Activated T-cell treated with anti-CD3 and anti-CD28 coated beads for 48 hours (primary cell): Measurements from ENCODE around the gene ELOVL4.

Experiments
- DNase-seq: peaks from one replicate; pipeline ENCODE4 v3.0.0-alpha.2; 2020; ENCODE audit warnings: low read depth

Gene ELOVL4

DNA sequence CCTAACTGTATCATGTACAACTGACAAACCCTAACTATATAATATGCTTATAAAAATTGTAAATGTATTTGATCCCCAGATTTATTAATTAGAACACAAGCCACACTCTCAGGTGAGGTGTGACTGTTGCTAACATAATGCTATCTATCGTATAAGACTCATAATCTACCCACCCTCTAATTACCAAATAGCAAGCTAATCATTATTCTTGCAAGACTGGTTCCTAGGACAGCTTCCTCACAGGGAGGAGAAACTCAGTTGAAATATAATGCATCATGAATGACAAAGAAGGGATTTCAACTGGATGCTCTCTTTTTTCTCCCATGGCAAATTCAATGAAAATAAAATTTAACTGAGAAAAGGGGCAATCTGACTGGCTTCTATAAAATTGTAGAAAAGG lies 35.4 kb downstream of the ELOVL4 start:
- no peak for DNase-seq

DNA sequence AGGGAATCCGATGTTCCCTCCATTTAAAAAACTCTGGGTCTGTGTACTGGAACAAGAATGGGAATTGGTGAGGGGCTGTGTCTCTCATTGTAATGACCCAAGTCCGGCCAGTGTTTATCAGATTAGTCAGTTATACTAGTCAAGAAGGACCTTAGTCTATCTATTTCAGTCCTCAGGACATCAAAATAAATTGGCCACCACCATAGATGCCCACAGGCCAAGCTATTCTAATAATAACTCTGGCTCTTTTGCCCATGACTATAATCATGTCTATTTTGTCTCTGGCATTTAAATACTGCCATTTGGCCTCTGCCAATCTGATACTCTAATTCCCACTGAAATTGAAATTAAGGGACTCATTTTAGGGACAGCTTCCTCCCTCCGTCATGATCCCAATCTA lies 37.8 kb downstream of the ELOVL4 start:
- no peak for DNase-seq

DNA sequence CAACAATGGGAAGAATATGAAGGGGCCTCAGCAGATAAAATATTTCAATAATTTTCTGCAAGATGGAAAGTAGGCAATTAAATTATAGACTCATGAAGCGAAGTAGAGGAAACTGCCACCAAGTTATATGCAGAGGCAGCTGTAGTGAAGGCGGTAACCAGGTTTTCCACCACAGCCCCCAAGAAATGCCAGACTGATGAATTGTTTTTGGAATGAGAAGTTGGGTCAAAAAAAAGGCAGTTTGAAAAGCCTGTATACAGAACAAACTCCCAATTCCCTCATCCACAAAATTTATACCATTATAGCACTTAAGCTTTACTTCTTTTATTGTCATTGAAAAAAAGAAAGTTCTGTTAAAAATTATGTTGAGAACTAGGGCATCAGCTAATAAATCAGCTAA lies 45.3 kb downstream of the ELOVL4 start:
- DNase-seq: no peak

DNA sequence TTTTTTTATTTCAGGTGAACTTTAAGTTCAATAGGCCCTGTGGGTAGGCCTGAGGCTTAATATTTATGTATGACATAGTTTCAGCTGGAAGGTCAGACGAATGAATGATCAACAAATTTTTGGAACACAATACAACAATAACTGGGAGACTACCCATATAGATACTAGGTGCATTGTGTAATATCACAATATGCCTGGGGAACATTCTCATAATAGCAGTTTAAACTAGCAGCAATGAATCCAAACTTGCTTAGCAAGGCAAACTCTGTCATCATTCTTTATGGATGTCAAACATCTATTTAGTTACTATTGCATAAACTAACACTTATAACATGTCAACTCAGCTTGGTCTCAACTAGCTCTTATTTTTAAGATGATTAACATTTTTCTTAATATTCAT lies 49.3 kb downstream of the ELOVL4 start:
- no peak for DNase-seq

DNA sequence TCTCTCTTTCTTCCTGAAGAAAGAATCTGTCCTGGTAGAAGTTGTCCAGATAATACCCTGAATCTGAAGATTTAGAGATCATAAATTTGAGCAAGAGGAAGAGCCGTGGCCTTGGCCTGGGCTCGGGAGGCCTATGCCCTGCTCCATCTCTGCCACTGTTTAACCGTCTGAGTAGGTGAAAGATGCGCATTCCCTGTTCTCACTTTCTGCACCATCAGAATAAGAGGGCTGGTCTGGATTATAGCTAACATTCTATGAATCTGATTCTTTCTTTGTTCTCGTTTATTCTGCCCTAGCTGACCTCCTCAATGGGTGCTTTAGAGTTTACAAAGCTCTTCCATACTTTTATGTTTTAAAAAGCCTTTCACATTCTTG lies 51.3 kb downstream of the ELOVL4 start:
- no peak for DNase-seq

- DNase-seq: no peak
Observed at GRCh38 chr6:79895382-79896074, 51.8 kb downstream of the ELOVL4 start.

DNA sequence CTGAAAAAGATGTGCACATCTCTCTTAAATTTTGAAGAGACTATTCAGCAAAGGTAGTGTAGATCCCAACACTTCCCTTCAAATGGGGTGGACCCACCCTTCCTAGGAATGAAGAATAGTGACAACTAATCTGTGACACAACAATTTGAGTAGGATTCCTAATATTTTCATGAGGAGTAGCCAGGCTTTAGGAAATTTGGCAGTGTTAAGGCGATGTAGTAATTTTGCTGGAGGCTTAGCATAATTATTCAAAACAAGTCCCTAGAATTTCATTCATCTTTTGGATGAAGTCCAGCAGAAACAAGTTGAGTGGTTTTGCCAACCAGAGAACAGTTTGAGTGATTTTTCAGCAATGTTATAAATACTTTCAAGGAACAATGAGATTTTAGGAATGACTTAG lies 52.4 kb downstream of the ELOVL4 start:
- no peak for DNase-seq

GRCh38 chr6:79888587-79888986 lies 58.8 kb downstream of the ELOVL4 start:
- no peak for DNase-seq

DNA sequence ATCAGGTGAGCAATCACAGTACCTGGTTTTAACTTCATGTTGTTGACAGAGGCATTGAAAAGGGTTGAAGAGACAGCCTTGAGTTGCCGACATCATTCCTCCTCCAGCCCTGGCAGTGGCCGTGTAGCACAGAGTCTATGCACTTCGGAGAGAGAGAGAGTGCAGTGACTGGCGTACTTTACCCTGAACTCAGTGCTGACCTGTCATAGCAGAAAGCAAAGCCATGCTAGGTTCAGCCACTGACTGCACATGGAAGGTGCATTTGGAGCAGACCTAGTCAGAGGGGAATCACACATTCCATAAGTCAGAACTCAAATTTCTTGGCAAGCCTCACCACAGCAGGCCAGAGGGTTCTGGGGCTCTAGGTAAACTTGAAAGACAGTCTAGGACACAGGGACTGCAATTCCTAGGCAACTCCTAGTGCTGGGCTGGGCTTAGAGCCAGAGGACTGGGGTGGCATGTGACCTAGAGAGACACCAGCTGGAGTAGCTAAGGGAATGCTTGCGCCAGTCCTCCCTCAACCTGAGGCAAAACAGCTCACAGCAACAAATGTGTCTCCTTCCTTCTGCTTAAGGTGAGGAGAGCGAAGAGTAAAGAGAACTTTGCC lies 69.1 kb downstream of the ELOVL4 start:
- DNase-seq: no peak

DNA sequence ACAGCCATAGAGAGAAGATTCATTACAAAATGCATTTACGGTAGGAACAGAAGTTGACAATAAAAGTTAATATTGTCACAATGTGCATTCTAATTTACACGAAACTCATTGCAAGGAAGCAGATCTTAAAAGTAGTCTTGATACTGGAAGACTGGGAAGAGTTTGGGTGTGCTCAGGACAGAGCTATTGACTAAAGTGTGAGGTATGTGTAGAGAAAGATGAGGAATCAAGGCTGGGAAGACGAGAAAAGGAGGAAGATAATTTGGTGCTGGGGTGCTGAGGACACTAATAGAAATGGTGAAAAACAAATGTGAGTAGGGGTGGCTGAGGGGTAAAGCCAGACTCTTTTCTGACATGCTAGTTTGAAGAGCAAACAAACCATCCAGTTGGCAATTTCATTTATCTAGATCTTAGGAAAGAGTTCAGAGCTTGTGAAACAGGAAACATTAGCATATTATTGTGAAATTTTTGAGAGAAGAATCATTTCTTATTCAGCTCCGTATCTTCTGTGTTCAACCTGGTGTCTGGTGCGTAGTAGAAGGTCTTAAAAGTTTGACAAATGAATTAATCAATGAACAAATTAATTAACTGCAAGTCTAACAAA lies 72.7 kb downstream of the ELOVL4 start:
- no peak for DNase-seq

DNA sequence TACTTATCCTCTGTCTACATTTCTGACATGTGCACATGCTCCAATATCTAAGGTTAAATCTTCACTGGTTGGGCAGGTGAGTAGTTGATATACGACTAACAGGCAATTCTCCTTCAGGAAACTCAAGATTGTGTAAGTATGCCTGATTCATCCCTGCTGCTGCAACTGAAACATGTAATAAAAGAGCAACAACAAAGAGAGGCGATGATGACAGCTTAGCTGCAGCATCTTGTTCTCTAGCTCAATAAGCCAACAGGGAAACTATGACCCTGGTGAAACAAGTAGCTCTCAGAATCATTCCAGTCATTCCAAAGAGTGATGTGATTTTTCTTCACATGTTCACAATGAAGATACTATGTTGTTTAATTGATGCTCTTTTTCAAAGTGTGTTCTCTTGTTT lies 74.4 kb downstream of the ELOVL4 start:
- DNase-seq: no peak

DNA sequence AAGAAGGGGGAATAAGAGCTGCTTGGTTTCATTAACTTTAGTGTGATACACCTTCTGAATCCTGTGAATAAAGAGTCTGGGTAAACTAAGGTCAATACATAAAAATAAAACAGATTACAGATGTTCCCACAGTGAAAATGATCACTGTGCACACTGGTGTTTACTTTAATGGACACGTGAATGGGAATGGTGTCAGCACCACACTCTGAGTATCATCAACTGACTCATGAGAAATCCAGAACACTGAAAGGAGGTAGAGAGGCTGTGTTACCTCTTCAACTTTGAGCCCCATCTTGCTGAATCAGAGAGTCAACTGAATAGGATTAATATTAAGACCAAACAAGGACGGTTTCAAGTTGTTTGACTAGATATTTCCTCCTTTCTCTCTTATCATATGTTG lies 75.0 kb downstream of the ELOVL4 start:
- no peak for DNase-seq

GRCh38 chr6:79869600-79870084 lies 77.7 kb downstream of the ELOVL4 start:
- peak; percentile 75 for DNase-seq

- DNase-seq: no peak
Observed at GRCh38 chr6:79869184-79869583, 78.2 kb downstream of the ELOVL4 start.

DNA sequence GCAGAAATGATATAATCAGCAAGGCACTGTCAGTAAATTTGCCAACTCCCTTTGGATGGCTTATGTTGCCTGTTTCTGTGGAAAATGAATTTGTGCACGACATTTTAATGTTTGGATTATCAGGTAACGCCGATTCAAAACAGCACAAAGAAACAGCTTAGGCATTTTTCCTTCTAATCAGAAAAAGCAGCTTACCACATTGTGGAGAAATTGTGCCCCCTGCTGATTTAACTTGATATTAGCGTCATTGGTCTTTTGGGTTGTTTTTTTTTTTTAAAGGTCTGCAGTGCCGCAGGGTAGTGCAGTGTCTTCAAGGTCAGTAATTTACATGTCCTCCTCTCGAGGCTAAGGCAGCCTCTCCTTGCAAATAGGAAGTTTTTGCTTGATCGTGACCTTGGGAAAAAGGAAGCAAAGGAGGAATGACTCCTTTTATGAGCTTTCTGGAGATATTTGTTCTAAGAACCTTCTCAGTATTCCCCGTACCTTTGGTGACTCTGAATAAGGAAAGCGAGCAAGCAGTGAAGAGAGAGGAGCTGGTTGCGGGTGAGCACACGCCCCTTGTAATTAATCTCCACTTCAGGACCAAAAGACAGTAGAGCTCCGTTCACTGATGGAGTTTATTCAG lies 79.1 kb downstream of the ELOVL4 start:
- no peak for DNase-seq
